D721Med (cell line): ENCODE measurements around the gene NAA10.

Experiments
- DNase-seq: peaks from one replicate; pipeline ENCODE4 v3.0.0; 2011; ENCODE audit warnings: low spot score; ENCODE audit not compliant: insufficient read length
- FAIRE-seq: peaks from 2 replicates; lab custom pipeline; 2011; peaks lifted over from hg19 to GRCh38; lab: Jason Lieb, UNC
- CTCF ChIP-seq: IDR thresholded peaks from 2 replicates; pipeline ENCODE4 v1.5.1; 2012; ENCODE audit warnings: mild to moderate bottlenecking, control low read depth; ENCODE audit not compliant: insufficient read depth; ENCODE audit errors: missing control alignments

Gene NAA10

GRCh38 chrX:153939573-153939972 lies 4.7 kb upstream of the NAA10 start:
- DNase-seq (no peak), FAIRE-seq (no peak)
- no peak for TF ChIP-seq CTCF

- FAIRE-seq: no peak
- DNase-seq: no peak
- no peak for TF ChIP-seq CTCF
Observed at GRCh38 chrX:153938226-153938786, 3.5 kb upstream of the NAA10 start.

- FAIRE-seq: no peak
- no peak for DNase-seq
- TF ChIP-seq CTCF: no peak
Observed at GRCh38 chrX:153937056-153937455, 2.2 kb upstream of the NAA10 start.

- TF ChIP-seq CTCF: no peak
- DNase-seq: no peak
- FAIRE-seq: no peak
Observed at GRCh38 chrX:153935326-153935851, 552 bp upstream of the NAA10 start.

GRCh38 chrX:153934148-153934761 lies 582 bp downstream of the NAA10 start:
- FAIRE-seq (no peak), DNase-seq (no peak)
- no peak for TF ChIP-seq CTCF

- TF ChIP-seq CTCF: no peak
- FAIRE-seq (no peak), DNase-seq (no peak)
Observed at GRCh38 chrX:153933748-153934147, 1.1 kb downstream of the NAA10 start.

GRCh38 chrX:153932220-153932915 lies 2.5 kb downstream of the NAA10 start:
- FAIRE-seq (no peak), DNase-seq (no peak)
- TF ChIP-seq CTCF: no peak
